Panc1 (cell line): Measurements from ENCODE around the gene MMP23B. TPM values are rescaled to one million over a fixed set of nuclear protein-coding genes. Genes with fewer than 3 reads are reported as not detected.

ENCODE experiments used
- ATAC-seq: fragments of 200-7000 bp; cut with Tn5 transposase; 2 replicates; pipeline ENCODE4 v1.9.1; 2020; ENCODE audit warnings: mild to moderate bottlenecking, moderate library complexity
- BruUV-seq: library from RNA; stranded (reverse); fragments of 400-500 nt; replicated peaks from 2 replicates; lab custom pipeline; 2021; lab: Mats Ljungman, UMichigan
- CTCF ChIA-PET: fragments of 300-600 bp; sonication (Branson Sonifier 250); formaldehyde crosslinking; loops from one replicate; lab custom pipeline; 2022; ENCODE audit warnings: antibody characterized with exemption; lab: Charles Lee
- POLR2A ChIA-PET: fragments of 300-600 bp; sonication (Branson Sonifier 250); formaldehyde crosslinking; loops from one replicate; lab custom pipeline; 2022; ENCODE audit warnings: antibody characterized with exemption; lab: Charles Lee
- DNase-seq: peaks from one replicate; pipeline ENCODE4 v3.0.0-alpha.2; 2010; ENCODE audit warnings: low read depth, low spot score
- H3K27ac ChIP-seq: 2 replicates; pipeline ENCODE4 v1.5.1; 2011; ENCODE audit warnings: mild to moderate bottlenecking, low read length, inconsistent platforms
- H3K27me3 ChIP-seq: fragments of 200-500 bp; sonication (Bioruptor generic); 2 replicates; pipeline ENCODE4 v1.6.0; 2014; ENCODE audit warnings: low read length, inconsistent platforms; ENCODE audit not compliant: control insufficient read depth, insufficient read depth
- H3K36me3 ChIP-seq: fragments of 200-500 bp; sonication (Bioruptor generic); 2 replicates; pipeline ENCODE4 v1.5.1; 2014; ENCODE audit warnings: inconsistent platforms, mild to moderate bottlenecking, low read length, moderate library complexity; ENCODE audit not compliant: control insufficient read depth, insufficient read depth
- H3K4me1 ChIP-seq: 2 replicates; pipeline ENCODE4 v1.5.1; 2011; ENCODE audit warnings: inconsistent platforms, mild to moderate bottlenecking, low read length, moderate library complexity; ENCODE audit not compliant: control insufficient read depth, insufficient read depth
- H3K4me3 ChIP-seq, 2 experiments: 2 replicates each; pipeline ENCODE4 v1.5.1; 2011 to 2012; ENCODE audit warnings: low read depth in 2 of 2, low read length in 2 of 2, mild to moderate bottlenecking in 2 of 2, inconsistent platforms in 1 of 2, moderate library complexity in 1 of 2
- H3K9me3 ChIP-seq: fragments of 200-500 bp; sonication (Bioruptor generic); 2 replicates; pipeline ENCODE4 v1.5.1; 2014; ENCODE audit warnings: low read depth, mild to moderate bottlenecking, inconsistent platforms, low read length, moderate library complexity; ENCODE audit not compliant: control insufficient read depth, insufficient read depth
- CTCF ChIP-seq: fragments of 450-650 bp; IDR thresholded peaks from 2 replicates; pipeline ENCODE4 v1.5.1; 2017; ENCODE audit warnings: mild to moderate bottlenecking
- POLR2AphosphoS5 ChIP-seq: IDR thresholded peaks from 2 replicates; pipeline ENCODE4 v1.6.1; 2012; ENCODE audit warnings: mild to moderate bottlenecking, low read depth, low read length, moderate library complexity
- REST ChIP-seq, 2 experiments: IDR thresholded peaks; 2 replicates each; pipeline ENCODE4 v1.6.1; 2011 to 2012; ENCODE audit warnings: low read depth in 2 of 2, control low read depth in 1 of 2, low read length in 1 of 2, mild to moderate bottlenecking in 1 of 2, moderate library complexity in 1 of 2; ENCODE audit not compliant: insufficient read depth in 1 of 2
- SIN3A ChIP-seq: IDR thresholded peaks from 2 replicates; pipeline ENCODE4 v1.6.1; 2012; ENCODE audit warnings: low read depth, mild to moderate bottlenecking, low read length, moderate library complexity, borderline replicate concordance; ENCODE audit not compliant: insufficient read depth
- TCF7L2 ChIP-seq: IDR thresholded peaks from 2 replicates; pipeline ENCODE4 v1.6.1; 2011; ENCODE audit warnings: mild to moderate bottlenecking, low read depth, low read length, inconsistent platforms
- in situ Hi-C: cut with HindIII; loops from 2 replicates; pipeline ENCODE4 v1.10.0; 2016; ENCODE audit warnings: low sequenced_read_pairs, low pct_unique_long_range_greater_than_20kb
- intact Hi-C: fragments of 100-400 bp; cut with micrococcal nuclease; formaldehyde crosslinking; loops from one replicate; pipeline ENCODE4 v1.10.0; 2022; ENCODE audit not compliant: unreplicated experiment
- total RNA-seq: library from RNA; stranded (reverse); gene quantifications from one replicate; pipeline ENCODE4 v1.2.1, GENCODE V29; 2021; ENCODE audit not compliant: unreplicated experiment

The MMP23B gene
- total RNA-seq, 1 experiment from 2014 or later, result 5.0 TPM

- in situ Hi-C loops, result no loop called here
- TF ChIP-seq POLR2AphosphoS5 (no peak), CTCF (no peak), SIN3A (no peak), TCF7L2 (no peak), REST (IDR thresholded peaks at IDR 0.05; ENCODE audit: insufficient read depth in 1 of 2, low read depth in 2 of 2, low read length in 1 of 2) (no peak)
- no peak for ATAC-seq
- BruUV-seq, result no TSS peak
- ChIA-PET CTCF (no interaction called here), POLR2A (no interaction called here)
- Histone ChIP-seq H3K4me3 (no peak overlapping the region), H3K36me3 (no peaks in the 10 kb centered on the region), H3K4me1 (no peaks in the 10 kb centered on the region), H3K27me3 (no peaks in the 10 kb centered on the region), H3K27ac (no peak overlapping the region), H3K9me3 (no peaks in the 10 kb centered on the region)
- DNase-seq, result no peak
- intact Hi-C loops, result no loop called here
These were observed 9.2 kb upstream of the MMP23B start for GRCh38 chr1:1622788-1623094.

- no peaks in the 10 kb centered on the region for H3K9me3 ChIP-seq
- H3K4me3 ChIP-seq, result no peak overlapping the region
- DNase-seq (no peak), ATAC-seq (no peak)
- no peaks in the 10 kb centered on the region for H3K36me3 ChIP-seq
- in situ Hi-C loops, result no loop called here
- no peak overlapping the region for H3K27ac ChIP-seq
- ChIA-PET POLR2A (no interaction called here), CTCF (no interaction called here)
- no peak for TF ChIP-seq TCF7L2
- TF ChIP-seq CTCF, result no peak
- no peak for TF ChIP-seq SIN3A
- no peak for TF ChIP-seq REST (IDR thresholded peaks at IDR 0.05; ENCODE audit: insufficient read depth in 1 of 2, low read depth in 2 of 2, low read length in 1 of 2)
- TF ChIP-seq POLR2AphosphoS5, result no peak
- BruUV-seq, result no TSS peak
- H3K4me1 ChIP-seq, result no peaks in the 10 kb centered on the region
- H3K27me3 ChIP-seq, result no peaks in the 10 kb centered on the region
- intact Hi-C loops, result no loop called here
These were observed 8.8 kb upstream of the MMP23B start for GRCh38 chr1:1623181-1623630.
